GM18498 (cell line): ENCODE measurements around the gene GMDS.
A peak's percentile ranks its signal among the peaks of the same experiment; 100 is the strongest.
"Not testable (repeated sequence)": the region's sequence is repeated elsewhere in the genome, so short reads cannot be mapped to it uniquely, and the experiment has no call there.

Experiments
- ATAC-seq: cut with Tn5 transposase; IDR thresholded peaks from one replicate; pipeline ENCODE4 v1.9.1; 2021; ENCODE audit warnings: mild to moderate bottlenecking, moderate library complexity; ENCODE audit not compliant: unreplicated experiment

Gene GMDS

GRCh38 chr6:1668456-1668855, 576.9 kb downstream of the GMDS start:
- ATAC-seq = not testable (repeated sequence)

- no peak for ATAC-seq
Measured at GRCh38 chr6:1667805-1668175, 577.6 kb downstream of the GMDS start.

GRCh38 chr6:1667012-1667804, 578.2 kb downstream of the GMDS start:
- ATAC-seq = no peak

- peak; percentile 98 for ATAC-seq
Measured at GRCh38 chr6:1665214-1665613, 580.2 kb downstream of the GMDS start.

- ATAC-seq = no peak
Measured at GRCh38 chr6:1664329-1664728, 581.1 kb downstream of the GMDS start.

- no peak for ATAC-seq
Measured at GRCh38 chr6:1663511-1663910, 581.9 kb downstream of the GMDS start.

- no peak for ATAC-seq
Measured at GRCh38 chr6:1662534-1662933, 582.9 kb downstream of the GMDS start.

GRCh38 chr6:1659816-1660215, 585.6 kb downstream of the GMDS start:
- ATAC-seq = no peak

GRCh38 chr6:1658212-1659005, 587.0 kb downstream of the GMDS start:
- no peak for ATAC-seq

- no peak for ATAC-seq
Measured at GRCh38 chr6:1657771-1658165, 587.6 kb downstream of the GMDS start.

GRCh38 chr6:1657116-1657770, 588.2 kb downstream of the GMDS start:
- no peak for ATAC-seq

- ATAC-seq = no peak
Measured at GRCh38 chr6:1654054-1654453, 591.4 kb downstream of the GMDS start.

- ATAC-seq = no peak
Measured at GRCh38 chr6:1652842-1653241, 592.6 kb downstream of the GMDS start.

- ATAC-seq = no peak
Measured at GRCh38 chr6:1651362-1651761, 594.0 kb downstream of the GMDS start.

GRCh38 chr6:1645466-1646185, 599.8 kb downstream of the GMDS start:
- ATAC-seq = no peak

- ATAC-seq = no peak
Measured at GRCh38 chr6:1644516-1645060, 600.8 kb downstream of the GMDS start.

GRCh38 chr6:1643830-1644445, 601.5 kb downstream of the GMDS start:
- no peak for ATAC-seq

- ATAC-seq = no peak
Measured at GRCh38 chr6:1643111-1643510, 602.3 kb downstream of the GMDS start.

GRCh38 chr6:1641343-1641885, 604.0 kb downstream of the GMDS start:
- ATAC-seq = no peak

GRCh38 chr6:1640476-1640875, 604.9 kb downstream of the GMDS start:
- no peak for ATAC-seq
